ENCODE measurements around the gene DZIP1. TPM values are rescaled to one million over a fixed set of nuclear protein-coding genes. Genes with fewer than 3 reads are reported as not detected.

The DZIP1 gene
- total RNA-seq, 1 experiment from 2014 or later = 0.17 TPM

DNA sequence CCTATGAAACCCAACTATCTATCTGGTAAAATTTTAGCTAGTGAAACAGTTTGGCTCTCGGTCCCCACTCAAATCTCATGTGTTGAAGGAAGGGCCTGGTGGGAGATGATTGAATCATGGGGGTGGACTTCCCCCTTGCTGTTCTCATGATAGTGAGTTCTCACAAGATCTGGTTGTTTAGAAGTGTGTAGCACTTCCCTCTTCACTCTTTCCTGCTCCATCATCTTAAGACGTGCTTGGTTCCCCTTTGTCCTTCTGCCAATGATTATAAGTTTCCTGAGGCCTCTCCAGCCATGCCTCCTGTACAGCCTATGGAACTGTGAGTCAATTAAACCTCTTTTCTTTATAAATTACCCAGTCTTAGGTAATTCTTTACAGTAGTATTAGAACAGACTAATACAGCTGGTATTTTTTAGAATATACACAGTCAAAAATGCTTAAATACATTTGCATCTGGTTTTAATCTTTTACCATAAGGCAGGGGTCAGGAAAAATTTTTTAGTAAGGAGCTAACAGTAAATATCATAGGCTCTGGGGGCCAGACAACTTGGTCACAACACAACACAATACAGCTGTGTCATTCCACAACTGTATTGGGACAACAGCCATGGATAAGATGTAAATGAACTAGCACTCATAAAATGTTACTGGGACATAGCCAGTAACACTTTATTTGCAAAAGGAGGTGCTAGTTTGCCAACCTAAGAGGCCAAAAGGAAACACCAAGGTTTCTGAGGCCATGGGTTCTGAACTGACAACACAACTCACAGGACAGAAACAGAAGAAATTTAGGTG, 24.3 kb downstream of the DZIP1 start:
- CTCF ChIA-PET = interaction anchor here (1.2 to 1.6 kb wide), 2 partner anchors 40 to 214 kb away, joined by 5 to 7 read pairs; no protein-coding TSS in a partner anchor

More for the DNA sequence above, 24.3 kb downstream of the DZIP1 start:
- no peaks in the 10 kb centered on the region for H3K79me2 ChIP-seq (ENCODE audit: insufficient read depth, low read length)
- TF ChIP-seq RAD21 (IDR thresholded peaks at IDR 0.05; ENCODE audit: low read depth) (no peak), EZH2phosphoT487 (IDR thresholded peaks at IDR 0.05; ENCODE audit: borderline replicate concordance) (no peak), SIN3A (IDR thresholded peaks at IDR 0.05; ENCODE audit: low read depth) (no peak), ELF1 (IDR thresholded peaks at IDR 0.05; ENCODE audit: borderline replicate concordance, low read depth) (no peak), SRF (IDR thresholded peaks at IDR 0.05; ENCODE audit: low read depth) (no peak), SP1 (IDR thresholded peaks at IDR 0.05; ENCODE audit: low read depth) (no peak), CEBPB (IDR thresholded peaks at IDR 0.05; ENCODE audit: low read depth) (no peak), JUND (IDR thresholded peaks at IDR 0.05) (no peak), TCF7L2 (IDR thresholded peaks at IDR 0.05; ENCODE audit: borderline replicate concordance, extremely low read depth, insufficient read depth, insufficient read length) (no peak), ZNF274 (IDR thresholded peaks at IDR 0.05; ENCODE audit: low read depth, low read length) (no peak), EZH2 (IDR thresholded peaks at IDR 0.05) (no peak), POLR2AphosphoS5 (IDR thresholded peaks at IDR 0.05; ENCODE audit: low read depth, low read length) (no peak)
- TF ChIP-seq, protein P1, sequence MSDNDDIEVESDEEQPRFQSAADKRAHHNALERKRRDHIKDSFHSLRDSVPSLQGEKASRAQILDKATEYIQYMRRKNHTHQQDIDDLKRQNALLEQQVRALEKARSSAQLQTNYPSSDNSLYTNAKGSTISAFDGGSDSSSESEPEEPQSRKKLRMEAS (IDR thresholded peaks at IDR 0.05) = no peak
- TF ChIP-seq, protein P2, sequence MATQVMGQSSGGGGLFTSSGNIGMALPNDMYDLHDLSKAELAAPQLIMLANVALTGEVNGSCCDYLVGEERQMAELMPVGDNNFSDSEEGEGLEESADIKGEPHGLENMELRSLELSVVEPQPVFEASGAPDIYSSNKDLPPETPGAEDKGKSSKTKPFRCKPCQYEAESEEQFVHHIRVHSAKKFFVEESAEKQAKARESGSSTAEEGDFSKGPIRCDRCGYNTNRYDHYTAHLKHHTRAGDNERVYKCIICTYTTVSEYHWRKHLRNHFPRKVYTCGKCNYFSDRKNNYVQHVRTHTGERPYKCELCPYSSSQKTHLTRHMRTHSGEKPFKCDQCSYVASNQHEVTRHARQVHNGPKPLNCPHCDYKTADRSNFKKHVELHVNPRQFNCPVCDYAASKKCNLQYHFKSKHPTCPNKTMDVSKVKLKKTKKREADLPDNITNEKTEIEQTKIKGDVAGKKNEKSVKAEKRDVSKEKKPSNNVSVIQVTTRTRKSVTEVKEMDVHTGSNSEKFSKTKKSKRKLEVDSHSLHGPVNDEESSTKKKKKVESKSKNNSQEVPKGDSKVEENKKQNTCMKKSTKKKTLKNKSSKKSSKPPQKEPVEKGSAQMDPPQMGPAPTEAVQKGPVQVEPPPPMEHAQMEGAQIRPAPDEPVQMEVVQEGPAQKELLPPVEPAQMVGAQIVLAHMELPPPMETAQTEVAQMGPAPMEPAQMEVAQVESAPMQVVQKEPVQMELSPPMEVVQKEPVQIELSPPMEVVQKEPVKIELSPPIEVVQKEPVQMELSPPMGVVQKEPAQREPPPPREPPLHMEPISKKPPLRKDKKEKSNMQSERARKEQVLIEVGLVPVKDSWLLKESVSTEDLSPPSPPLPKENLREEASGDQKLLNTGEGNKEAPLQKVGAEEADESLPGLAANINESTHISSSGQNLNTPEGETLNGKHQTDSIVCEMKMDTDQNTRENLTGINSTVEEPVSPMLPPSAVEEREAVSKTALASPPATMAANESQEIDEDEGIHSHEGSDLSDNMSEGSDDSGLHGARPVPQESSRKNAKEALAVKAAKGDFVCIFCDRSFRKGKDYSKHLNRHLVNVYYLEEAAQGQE (IDR thresholded peaks at IDR 0.05; ENCODE audit: low read depth) = no peak
- TF ChIP-seq, protein P3, sequence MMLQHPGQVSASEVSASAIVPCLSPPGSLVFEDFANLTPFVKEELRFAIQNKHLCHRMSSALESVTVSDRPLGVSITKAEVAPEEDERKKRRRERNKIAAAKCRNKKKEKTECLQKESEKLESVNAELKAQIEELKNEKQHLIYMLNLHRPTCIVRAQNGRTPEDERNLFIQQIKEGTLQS (IDR thresholded peaks at IDR 0.05) = no peak
- TF ChIP-seq, protein P4, sequence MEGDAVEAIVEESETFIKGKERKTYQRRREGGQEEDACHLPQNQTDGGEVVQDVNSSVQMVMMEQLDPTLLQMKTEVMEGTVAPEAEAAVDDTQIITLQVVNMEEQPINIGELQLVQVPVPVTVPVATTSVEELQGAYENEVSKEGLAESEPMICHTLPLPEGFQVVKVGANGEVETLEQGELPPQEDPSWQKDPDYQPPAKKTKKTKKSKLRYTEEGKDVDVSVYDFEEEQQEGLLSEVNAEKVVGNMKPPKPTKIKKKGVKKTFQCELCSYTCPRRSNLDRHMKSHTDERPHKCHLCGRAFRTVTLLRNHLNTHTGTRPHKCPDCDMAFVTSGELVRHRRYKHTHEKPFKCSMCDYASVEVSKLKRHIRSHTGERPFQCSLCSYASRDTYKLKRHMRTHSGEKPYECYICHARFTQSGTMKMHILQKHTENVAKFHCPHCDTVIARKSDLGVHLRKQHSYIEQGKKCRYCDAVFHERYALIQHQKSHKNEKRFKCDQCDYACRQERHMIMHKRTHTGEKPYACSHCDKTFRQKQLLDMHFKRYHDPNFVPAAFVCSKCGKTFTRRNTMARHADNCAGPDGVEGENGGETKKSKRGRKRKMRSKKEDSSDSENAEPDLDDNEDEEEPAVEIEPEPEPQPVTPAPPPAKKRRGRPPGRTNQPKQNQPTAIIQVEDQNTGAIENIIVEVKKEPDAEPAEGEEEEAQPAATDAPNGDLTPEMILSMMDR (IDR thresholded peaks at IDR 0.05 in 2 of 3, conservative IDR thresholded peaks at IDR 0.05 in 1 of 3; ENCODE audit: borderline replicate concordance in 1 of 3, insufficient read depth in 1 of 3, low read depth in 2 of 3, low read length in 2 of 3) = no peak
- H2AFZ ChIP-seq (ENCODE audit: low read depth, low read length, poor library complexity, severe bottlenecking) = no peak overlapping the region
- no peaks in the 10 kb centered on the region for H3K9me3 ChIP-seq (ENCODE audit: control insufficient read depth in 1 of 2, insufficient read depth in 1 of 2, low read depth in 1 of 2, low read length in 2 of 2)
- BruUV-seq (replicated peaks) = no TSS peak
- intact Hi-C loops (cut with micrococcal nuclease) = loop anchor here (5.0 to 10.0 kb wide), 2 partner anchors 595 to 1347 kb away; no protein-coding TSS in a partner anchor
- no peaks in the 10 kb centered on the region for H3K27me3 ChIP-seq (ENCODE audit: insufficient read depth, low read length)
- ChIA-PET RAD21 (ENCODE audit: low non-redundant PET in 1 of 2, low total read pairs in 2 of 2, uncharacterized antibody in 2 of 2, unreplicated experiment in 2 of 2) (no interaction called here), POLR2A (no interaction called here)
- no peaks in the 10 kb centered on the region for H3K4me1 ChIP-seq (ENCODE audit: control insufficient read depth in 1 of 2, insufficient read depth in 2 of 2, low read length in 2 of 2)
- no peak overlapping the region for H3K9ac ChIP-seq (ENCODE audit: low read length)
- H3K36me3 ChIP-seq (ENCODE audit: control insufficient read depth in 1 of 2, insufficient read depth in 2 of 2, low read length in 2 of 2) = no peaks in the 10 kb centered on the region
- H3K4me2 ChIP-seq (ENCODE audit: low read length) = no peak overlapping the region
- H3K9me2 ChIP-seq (ENCODE audit: insufficient read depth) = no peaks in the 10 kb centered on the region
- ATAC-seq = no peak
- DNase-seq (ENCODE audit: low read depth, low spot score) = no peak
- no peak overlapping the region for H3K27ac ChIP-seq (ENCODE audit: low read depth, low read length)
- no peak overlapping the region for H3K4me3 ChIP-seq (replicated peaks in 1 of 2; ENCODE audit: low read depth in 1 of 2, low read length in 2 of 2)
- no peaks in the 10 kb centered on the region for H4K20me1 ChIP-seq (ENCODE audit: insufficient read depth)

All from HCT116 (cell line).